Measurements from ENCODE around the gene TMPRSS2. TPM values are rescaled to one million over a fixed set of nuclear protein-coding genes. Genes with fewer than 3 reads are reported as not detected.

The TMPRSS2 gene
- polyA plus RNA-seq, 1 donor, result not detected

DNA sequence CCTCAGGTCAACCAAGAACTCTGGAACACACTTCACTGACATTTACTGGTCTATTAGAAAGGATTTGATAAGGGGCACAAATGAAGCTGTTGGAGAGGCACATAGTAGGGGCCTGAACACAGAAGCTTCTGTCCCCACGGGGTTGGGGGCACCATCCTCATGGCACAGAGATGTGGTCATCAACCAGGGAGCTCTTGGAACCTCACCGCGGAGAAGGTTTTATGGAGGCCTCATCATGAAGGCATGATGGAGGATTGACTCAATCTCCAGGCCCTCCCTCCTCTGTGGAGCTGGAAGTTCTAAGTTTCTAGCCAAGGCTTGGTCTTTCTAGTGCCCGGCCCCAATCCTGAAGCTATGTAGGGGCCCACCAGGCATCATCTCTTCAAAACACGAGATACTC, 58.3 kb downstream of the TMPRSS2 start:
- no peak for DNase-seq (ENCODE audit: low read depth)

DNA sequence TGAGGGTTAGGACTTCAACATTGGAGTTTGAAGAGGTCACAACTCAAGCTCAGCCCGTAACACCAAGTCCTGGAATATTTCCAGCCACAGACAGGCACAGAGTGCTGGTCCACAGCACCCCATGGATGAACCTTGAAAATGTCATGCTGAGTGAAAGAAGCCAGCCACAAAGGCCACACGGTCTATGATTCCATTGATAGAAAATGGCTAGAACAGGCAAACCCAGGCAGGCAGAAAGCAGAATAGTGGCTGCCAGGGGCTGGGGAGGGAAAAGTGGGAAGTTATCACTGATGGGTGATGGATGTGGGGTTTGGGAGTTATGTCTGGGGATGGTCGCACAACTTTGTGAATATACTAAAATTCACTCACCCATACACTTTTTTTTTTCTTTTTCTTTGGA, 60.6 kb downstream of the TMPRSS2 start:
- no peak for DNase-seq (ENCODE audit: low read depth)

DNA sequence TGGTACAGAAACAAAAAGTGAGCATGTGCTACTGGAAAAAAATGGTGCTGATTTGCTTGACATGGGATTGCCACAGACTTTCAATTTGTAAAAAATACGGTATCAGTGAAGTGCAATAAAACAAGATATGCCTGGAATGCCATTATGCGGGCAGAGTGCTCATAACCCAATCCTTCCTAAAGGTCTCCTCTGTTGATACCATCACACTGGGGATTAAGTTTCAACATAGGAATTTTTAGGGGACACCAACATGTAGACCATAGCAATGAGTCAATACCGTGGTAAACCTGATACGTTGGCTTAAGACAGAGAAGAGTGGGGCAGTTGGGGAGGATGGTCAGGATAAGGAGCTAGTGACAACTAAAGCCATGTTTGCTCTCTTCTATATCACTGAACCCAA, 61.4 kb downstream of the TMPRSS2 start:
- DNase-seq (ENCODE audit: low read depth), result no peak

DNA sequence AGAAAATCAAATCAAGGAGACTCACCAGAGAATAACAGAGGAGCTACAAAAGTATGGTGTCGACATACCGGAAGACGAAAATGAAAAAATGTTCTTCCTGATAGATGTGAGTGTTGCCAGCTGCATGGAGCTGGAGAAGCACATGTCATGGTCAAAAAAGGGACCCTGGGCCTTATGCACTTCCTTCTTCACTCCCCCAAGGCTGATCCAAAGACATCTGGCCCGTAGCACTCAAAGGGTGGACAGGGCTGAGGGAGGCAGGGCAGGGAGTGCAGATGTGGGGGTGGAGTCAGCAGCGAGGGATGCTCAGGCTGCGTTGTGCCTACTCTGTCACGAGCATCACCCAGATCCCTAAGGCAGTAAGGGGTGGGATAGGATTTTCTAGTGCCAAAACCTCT, 62.5 kb downstream of the TMPRSS2 start:
- no peak for DNase-seq (ENCODE audit: low read depth)

DNA sequence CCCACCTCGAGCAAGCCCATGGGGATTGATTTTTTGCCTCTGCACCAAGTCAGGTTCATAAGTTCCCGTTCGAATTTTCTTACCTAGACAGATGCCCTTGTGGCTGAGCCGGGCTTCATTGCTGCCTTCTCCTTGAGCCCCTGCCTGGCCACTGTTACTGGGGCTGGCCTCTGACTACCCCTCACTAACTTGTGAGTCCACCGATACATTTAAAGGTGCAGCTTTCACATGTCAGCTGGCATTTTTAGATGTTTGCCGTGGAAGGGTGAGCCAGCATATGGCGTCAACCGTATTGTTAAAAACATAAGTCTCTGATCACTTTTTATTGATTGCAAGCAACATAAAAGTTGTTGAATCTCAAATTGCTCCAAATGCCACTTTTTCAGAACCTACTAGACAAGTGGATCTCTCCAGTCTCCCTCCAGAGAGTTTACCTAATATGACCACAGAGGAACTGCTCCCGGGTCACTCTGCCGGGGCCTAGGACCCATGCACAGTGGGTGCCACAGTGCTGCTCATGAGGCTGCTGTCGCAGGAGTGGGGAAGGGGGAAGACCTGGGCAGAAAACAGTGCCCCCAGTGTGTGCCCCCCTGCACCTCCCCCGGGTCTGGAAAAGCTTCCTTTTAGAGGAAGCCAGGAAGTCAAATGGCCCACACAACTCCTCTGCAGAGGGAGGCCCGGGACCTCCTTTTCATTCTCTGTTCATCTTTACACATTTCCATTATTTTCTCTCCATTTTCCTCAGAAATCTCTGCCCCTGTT, 63.1 kb downstream of the TMPRSS2 start:
- no peak for DNase-seq (ENCODE audit: low read depth)

DNA sequence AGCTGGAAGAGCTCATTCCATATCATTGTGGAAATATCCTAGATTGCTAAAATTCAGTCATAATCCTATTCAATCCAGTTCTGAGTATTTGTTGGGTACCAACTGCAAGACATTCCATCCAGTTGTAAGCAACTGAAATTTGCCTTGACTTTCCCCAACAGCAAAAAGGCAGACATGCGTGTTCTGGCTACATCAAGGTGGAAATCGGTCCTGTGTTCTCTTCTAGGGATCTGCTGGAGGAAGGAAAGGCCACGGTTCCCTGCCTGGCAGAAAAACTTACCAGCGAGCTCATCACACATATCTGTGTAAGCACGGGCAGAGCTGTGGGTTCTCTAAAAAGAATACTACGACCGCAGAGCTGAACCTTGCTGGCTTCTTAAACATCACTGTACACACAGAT, 64.4 kb downstream of the TMPRSS2 start:
- DNase-seq (ENCODE audit: low read depth), result no peak

DNA sequence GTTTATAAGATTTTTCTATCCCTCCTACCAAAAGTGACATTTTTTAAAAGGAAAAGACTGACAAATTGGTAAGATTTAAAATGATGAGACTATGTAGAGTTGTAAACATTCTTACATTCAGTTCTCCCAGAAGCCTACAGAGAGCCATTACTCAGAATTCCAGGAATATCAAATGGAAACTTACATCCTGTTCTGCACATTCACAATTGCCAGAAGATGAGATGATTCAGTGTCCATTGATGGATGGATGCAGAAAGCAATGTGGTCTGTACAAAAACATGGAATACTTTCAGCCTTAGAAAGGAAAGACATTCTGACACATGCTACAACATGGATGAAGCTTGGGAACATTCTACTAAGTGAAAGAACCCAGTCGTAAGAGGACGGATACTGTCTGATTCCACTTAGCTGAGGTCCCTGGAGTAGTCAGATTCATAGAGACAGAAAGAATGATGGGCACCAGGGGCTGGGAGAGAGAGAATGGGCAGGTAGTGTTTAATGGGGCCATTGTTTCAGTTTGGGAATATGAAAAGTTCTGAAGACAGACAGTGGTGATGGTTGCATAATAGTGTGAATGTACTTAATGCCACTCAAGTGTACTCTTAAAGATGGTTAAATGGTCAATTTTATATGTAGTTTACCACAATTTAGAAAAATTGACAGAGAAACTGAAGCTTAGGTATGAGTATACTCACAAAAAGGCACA, 65.3 kb downstream of the TMPRSS2 start:
- no peak for DNase-seq (ENCODE audit: low read depth)

DNA sequence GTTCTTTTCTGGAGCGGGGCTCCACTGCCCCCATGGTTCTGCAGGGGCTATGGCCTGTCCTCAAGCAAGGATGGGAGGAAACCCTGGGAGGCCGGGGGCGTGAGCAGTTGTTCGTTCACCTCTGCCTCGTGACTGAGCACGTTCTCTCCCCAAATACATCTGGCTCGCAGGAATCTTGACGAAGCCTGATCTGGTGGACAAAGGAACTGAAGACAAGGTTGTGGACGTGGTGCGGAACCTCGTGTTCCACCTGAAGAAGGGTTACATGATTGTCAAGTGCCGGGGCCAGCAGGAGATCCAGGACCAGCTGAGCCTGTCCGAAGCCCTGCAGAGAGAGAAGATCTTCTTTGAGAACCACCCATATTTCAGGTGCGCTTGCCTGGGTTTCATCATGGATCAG, 66.4 kb downstream of the TMPRSS2 start:
- DNase-seq (ENCODE audit: low read depth), result no peak

DNA sequence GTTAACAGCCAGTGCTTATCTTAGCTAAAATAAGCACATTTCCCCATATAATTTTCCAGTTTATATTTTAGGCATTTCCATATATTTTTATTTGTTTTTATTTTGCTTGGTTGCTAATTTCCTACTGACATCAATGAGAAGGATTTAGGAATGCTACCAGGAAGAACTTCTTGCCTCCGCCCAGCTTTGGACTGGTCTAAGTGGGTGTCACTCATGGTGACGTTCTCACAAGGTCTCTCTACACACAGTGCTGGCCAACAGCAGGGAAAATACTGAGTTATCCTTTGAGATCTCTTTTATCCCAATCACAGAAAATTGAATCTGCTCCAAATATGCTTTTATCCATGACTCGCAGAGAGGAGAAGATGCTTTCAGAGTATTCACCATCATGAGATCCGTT, 68.7 kb downstream of the TMPRSS2 start:
- no peak for DNase-seq (ENCODE audit: low read depth)

DNA sequence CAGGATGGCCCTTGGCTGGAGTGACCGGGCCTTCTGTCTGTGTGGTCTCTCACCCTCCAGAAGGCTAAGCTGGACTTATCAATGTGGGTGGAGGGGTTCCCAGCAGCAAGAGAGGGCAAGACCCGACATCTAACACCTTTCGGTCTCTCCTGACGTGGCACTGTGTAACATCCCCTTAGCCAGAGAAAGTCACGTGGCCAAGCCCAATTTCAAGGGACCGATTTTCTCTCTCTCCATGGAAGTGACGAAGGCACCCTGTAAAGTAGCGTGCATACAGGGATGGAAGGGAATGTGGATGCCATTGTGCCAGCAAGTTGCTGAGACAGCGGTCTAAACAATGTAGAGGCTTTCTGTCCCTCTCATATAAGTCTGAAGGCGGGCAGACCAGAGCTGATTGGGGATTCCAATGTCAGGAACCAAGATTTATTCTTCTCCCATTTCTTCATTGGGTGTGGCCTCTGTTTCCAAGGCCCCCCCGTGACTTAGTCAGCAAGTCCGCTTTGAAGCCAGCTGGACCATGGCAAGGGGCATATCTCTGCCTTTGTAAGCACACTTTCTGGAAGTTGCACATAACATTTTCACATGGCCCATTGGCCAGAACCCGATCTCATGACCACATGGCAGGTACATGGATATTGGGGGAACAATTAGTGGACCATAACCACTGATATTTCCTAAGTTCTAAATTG, 69.4 kb downstream of the TMPRSS2 start:
- DNase-seq (ENCODE audit: low read depth), result no peak

DNA sequence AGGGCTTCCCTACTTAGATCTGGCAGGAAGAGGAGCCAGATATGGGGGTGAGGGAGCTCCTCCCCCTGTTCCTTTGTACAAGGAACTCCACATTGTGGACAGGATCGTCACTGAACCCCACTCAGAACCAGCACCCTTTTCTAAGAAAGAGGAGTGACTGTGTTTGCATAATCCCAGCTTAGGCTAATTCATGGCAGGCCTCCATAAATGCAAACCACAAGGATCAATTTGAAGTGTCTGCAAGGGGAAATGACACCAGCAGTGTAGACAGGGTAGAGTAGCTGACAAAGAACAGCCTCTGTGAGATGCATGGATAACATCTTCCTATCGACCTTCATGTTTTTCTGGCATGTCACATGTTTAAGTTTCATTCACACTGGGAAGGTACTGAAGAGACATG, 70.2 kb downstream of the TMPRSS2 start:
- no peak for DNase-seq (ENCODE audit: low read depth)

DNA sequence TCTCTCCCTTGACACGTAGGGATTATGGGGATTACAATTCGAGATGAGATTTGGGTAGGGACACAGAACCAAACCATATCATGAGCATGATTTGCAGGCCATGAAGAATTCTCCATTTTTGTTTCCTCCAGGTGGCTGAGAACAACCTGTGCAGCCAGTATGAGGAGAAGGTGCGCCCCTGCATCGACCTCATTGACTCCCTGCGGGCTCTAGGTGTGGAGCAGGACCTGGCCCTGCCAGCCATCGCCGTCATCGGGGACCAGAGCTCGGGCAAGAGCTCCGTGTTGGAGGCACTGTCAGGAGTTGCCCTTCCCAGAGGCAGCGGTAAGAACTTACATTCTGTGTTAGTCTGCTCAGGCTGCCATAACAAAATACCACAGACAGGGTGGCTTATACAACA, 72.3 kb downstream of the TMPRSS2 start:
- no peak for DNase-seq (ENCODE audit: low read depth)

DNA sequence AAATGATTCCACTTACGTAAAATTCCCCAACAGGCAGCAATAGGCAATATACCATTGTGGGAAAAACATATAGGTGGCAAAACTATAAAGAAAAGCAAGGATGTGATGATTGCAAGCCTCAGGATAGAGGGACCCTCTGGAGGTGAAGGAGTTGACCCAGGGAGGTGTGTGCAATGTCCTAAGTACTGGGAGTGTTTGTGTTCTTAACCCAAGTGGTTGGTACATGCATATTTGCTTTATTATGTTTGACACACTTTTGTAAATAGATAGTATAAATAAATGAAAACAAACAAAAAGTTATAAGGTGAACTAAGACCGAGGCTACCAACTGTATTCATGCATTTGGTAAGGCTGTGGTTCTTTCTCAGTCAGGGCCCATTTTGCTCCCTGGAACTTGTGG, 74.4 kb downstream of the TMPRSS2 start:
- no peak for DNase-seq (ENCODE audit: low read depth)

DNA sequence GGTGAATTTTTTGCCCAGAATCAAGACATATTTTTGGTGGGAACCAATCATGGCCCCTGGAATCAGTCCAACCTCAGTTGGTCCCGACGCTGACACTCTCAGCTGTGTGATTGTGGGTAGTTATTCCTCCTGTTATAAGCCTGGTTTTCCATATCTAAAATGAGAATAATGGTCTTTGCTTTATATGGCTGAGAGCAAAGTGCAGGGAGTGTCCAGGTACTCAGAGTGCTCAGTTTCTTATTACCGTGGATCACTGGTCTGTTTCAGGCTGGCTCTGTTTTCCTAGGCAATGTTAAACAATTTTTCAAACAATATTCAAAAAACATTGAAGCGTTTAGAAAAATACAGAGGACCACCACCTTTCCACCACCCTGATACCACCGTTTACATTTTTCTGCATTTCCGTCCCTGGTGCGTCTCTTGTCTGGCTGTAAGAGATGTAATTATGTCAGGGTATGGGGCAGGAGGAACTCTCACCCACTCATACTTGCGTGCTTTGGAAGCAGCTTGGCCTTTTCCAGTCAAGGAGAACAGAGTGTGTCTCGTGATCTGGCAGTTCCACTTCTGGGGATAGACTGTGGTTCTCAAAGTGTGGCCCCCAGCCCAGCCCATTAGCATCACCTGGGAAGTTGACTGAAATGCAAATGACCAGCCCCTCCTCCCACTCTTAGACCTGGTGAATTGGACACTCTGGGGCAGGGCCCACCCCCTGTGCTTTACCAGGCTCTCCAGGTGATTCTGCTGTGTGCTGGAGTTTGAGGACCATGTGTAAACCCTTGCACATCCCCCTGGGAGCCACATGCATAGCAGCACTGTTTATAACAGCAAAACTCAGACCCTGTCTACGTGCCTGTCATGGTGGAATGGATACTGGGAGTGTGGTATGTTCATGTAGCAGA, 75.1 kb downstream of the TMPRSS2 start:
- no peak for DNase-seq (ENCODE audit: low read depth)

DNA sequence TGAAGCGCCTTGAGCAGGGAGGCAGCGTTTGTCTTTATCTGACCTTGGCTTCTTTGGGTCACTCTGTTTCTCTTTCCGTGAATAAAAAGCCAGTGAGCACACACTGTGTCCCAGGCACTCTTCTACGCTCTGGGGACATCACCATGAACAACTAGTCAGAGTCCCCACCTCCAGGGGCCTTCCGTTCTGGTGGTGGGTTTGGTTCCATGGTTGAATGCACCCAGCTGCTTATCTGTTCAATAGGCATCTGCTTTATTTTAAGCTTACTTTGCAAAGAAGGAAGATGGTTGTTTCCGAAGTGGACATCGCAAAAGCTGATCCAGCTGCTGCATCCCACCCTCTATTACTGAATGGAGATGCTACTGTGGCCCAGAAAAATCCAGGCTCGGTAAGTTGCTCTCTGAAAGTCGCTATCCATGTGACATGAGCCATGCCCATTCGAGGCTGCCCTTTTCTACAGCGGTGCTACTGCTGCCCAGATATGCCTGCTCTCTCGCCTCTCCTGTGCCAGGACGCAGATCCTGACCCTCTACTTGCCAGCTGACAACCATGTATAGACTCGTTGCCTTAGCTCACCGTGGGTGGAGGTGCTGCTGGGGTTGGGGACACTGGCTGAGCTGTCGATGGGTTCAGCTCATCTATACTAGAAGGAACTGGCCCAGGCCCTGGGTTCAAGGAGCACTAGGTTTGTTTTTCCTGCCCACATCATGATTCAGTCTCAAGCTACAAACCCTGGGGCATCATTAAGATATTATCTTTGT, 76.0 kb downstream of the TMPRSS2 start:
- DNase-seq (ENCODE audit: low read depth), result no peak

DNA sequence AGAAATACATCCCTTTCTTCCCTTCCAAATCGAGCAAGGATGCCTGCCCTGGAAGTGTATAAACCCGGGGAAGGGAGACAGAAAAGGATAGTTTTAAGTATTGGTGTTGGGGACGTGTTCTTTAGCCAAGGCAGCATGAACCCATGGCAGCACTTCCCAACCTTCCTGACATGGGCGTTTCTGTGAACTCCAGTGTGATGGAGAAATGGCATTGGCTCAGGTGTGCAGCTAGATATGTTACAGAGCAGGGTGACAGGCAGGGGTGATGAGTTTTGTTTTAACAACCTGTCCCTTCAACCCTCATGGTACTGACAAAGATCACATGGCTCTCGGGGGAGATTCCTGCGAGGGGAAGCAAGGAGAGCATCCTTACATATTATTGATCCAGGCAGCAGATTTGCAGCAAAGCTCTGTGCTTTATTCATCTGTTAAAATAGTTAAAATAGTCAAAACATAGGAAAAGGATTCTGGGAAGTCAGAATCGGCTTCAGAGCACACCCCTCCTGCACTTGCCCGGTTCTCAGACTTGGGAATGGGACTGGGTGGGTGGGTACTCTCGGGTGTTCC, 78.0 kb downstream of the TMPRSS2 start:
- DNase-seq (ENCODE audit: low read depth), result no peak

DNA sequence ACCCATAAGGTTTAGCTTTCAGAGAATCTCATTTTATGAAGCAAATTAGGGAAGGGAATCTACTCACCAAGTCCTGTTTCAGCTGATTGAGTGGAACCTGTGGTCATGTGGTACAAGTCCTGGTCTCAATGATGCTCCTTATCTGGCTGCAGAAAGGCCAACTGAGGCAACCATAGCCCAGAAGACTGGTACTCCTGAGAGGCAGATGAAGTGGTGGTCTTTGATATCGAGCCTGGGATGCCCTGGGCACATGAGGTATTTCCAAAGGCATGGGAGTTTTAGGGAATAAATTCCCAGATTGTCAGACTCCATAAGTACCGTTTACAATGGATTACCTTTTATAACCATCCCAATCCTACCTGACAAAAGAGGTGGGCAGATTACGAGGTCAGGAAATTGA, 78.7 kb downstream of the TMPRSS2 start:
- DNase-seq (ENCODE audit: low read depth), result no peak

DNA sequence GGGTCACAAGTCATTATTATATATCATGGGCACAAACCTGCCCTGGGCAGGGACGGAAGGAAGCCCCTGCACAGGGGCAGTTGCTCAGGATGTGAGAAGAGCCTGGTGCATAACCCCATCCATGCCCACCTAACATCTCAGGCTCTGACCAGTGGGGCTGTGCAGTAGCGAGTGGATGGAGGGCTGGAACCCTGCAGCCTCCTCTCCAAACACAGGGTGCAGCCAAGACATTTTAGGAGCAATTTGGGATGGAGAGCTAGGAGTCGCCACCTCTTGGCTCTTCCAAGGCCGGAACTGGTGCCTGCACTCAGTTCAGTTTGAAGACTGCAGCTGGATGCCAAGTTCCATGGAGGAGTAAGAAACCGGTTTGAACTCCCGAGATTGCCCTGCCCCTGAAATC, 79.1 kb downstream of the TMPRSS2 start:
- DNase-seq (ENCODE audit: low read depth), result no peak

DNA sequence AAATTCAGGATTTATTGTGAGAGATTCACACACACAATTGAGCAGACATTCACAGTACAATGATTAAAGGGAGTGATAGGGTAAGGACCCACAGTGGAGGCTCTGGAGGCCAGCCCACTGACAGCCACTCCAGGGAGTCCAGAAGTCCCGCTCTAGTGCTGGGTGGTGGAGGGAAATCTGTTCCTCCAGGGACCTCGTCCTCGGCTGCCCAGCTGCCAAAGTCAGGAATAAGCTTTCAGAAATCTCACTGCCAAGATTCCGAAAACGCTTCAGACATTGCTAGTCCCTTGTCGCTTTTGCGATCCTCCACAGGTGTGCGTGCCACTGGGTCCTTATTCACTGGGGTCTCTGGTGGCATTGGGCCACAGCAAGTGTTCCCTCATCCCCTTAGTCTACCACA, 79.6 kb downstream of the TMPRSS2 start:
- DNase-seq (ENCODE audit: low read depth), result no peak

DNA sequence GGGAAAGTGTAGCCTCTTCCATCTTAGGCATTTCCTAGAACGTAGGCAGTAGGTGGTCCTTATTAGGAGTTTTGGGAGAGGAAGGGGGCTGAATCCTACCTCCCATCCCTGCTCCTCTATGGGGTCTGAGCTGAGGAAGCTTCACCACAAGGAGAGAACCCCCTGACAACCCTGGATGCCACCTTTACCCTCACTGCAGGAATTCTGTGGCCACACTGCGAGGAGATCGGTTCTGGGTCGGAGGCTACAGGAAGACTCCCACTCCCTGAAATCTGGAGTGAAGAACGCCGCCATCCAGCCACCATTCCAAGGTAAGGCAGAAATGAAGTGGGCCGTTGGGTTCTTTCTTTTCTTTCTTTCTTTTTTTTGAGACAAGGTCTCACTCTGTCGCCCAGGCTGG, 80.4 kb downstream of the TMPRSS2 start:
- no peak for DNase-seq (ENCODE audit: low read depth)

Measured in forelimb muscle (tissue), 1 donor.